Measurements from ENCODE around the gene BDH2. TPM values are rescaled to one million over a fixed set of nuclear protein-coding genes. Genes with fewer than 3 reads are reported as not detected.

Gene BDH2
- total RNA-seq, 2 experiments from 2014 or later, result 26.3 to 28.2 TPM

DNA sequence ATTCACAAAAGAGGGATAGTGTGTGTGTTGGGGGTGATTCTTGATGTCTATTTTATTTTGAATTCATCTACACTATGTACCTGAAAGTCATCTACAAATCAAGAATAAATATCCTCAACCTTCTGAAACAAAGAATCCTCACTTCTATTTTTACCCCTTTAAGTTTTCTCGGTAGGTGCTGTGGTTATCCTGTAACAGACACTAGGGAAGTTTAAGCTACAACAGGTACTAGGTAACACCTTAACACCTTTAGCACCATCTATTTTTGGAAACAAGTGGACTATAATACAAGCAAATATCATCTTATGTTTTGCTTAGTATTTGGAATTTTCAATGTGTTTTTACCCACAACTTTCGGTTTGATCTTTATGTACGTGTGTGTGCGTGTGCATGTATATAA lies 12.0 kb upstream of the BDH2 start:
- Histone ChIP-seq H2AFZ (ENCODE audit: low read length) (no peak overlapping the region), H3K4me3 (ENCODE audit: low read depth, low read length, poor library complexity, severe bottlenecking) (no peak overlapping the region), H3K36me3 (ENCODE audit: insufficient read depth, low read length) (peaks cover 72% of the 10 kb centered on the region), H3K27ac (ENCODE audit: low read depth, low read length, poor library complexity, severe bottlenecking) (no peak overlapping the region), H3K4me2 (ENCODE audit: low read length) (no peak overlapping the region), H3K79me2 (ENCODE audit: insufficient read depth, low read depth, low read length) (no peaks in the 10 kb centered on the region), H3K9me3 (ENCODE audit: low read length) (no peaks in the 10 kb centered on the region), H3K9me2 (ENCODE audit: insufficient read depth, low read length) (no peaks in the 10 kb centered on the region), H3K4me1 (ENCODE audit: insufficient read depth, low read length, poor library complexity, severe bottlenecking) (no peaks in the 10 kb centered on the region), H4K20me1 (ENCODE audit: insufficient read depth, low read length) (no peaks in the 10 kb centered on the region)
- no TSS peak for BruUV-seq (replicated peaks)
- no peak for TF ChIP-seq EZH2phosphoT487 (IDR thresholded peaks at IDR 0.05; ENCODE audit: borderline replicate concordance, low read depth, low read length)
- TF ChIP-seq, protein P1, sequence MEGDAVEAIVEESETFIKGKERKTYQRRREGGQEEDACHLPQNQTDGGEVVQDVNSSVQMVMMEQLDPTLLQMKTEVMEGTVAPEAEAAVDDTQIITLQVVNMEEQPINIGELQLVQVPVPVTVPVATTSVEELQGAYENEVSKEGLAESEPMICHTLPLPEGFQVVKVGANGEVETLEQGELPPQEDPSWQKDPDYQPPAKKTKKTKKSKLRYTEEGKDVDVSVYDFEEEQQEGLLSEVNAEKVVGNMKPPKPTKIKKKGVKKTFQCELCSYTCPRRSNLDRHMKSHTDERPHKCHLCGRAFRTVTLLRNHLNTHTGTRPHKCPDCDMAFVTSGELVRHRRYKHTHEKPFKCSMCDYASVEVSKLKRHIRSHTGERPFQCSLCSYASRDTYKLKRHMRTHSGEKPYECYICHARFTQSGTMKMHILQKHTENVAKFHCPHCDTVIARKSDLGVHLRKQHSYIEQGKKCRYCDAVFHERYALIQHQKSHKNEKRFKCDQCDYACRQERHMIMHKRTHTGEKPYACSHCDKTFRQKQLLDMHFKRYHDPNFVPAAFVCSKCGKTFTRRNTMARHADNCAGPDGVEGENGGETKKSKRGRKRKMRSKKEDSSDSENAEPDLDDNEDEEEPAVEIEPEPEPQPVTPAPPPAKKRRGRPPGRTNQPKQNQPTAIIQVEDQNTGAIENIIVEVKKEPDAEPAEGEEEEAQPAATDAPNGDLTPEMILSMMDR (conservative IDR thresholded peaks at IDR 0.05; ENCODE audit: low read length), result no peak
- CTCF ChIA-PET (ENCODE audit: unreplicated experiment), result no interaction called here
- DNase-seq (ENCODE audit: low spot score), result no peak
- POLR2A ChIA-PET, result interaction anchor here (1.1 to 1.6 kb wide), 2 partner anchors 12 to 474 kb away, joined by 3 read pairs; partner anchors contain the start of gene BDH2
- intact Hi-C loops (cut with micrococcal nuclease; ENCODE audit: unreplicated experiment), result no loop called here

DNA sequence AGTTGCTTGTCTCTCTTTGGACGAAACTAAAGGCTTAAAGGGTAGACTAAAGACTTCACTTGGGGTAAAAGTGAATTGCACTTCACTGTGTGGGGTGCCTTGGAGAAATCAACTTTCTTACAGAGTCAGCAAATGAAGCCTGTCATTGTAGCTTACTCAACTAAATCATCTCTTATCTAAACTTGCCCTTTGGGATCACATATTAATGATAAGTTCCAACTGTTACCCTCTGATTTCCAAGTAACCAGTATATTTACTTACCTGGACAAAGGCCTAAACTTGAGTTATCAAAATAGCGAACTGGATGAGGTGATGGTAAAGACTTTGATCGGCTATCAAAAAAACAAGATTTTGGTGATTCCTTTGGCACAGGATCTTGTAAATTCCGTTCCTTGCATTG lies 8.9 kb upstream of the BDH2 start:
- no peaks in the 10 kb centered on the region for H3K9me2 ChIP-seq (ENCODE audit: insufficient read depth, low read length)
- intact Hi-C loops (cut with micrococcal nuclease; ENCODE audit: unreplicated experiment), result loop anchor here (10.0 kb wide), 1 partner anchor 676 kb away; no protein-coding TSS in a partner anchor
- TF ChIP-seq, protein P1 (conservative IDR thresholded peaks at IDR 0.05; ENCODE audit: low read length), result no peak
- no peak for TF ChIP-seq EZH2phosphoT487 (IDR thresholded peaks at IDR 0.05; ENCODE audit: borderline replicate concordance, low read depth, low read length)
- H3K4me3 ChIP-seq (ENCODE audit: low read depth, low read length, poor library complexity, severe bottlenecking), result no peak overlapping the region
- ChIA-PET CTCF (ENCODE audit: unreplicated experiment) (no interaction called here), POLR2A (interaction anchor here (0.6 kb wide), 1 partner anchor 373 kb away, joined by 4 read pairs; no protein-coding TSS in a partner anchor)
- peaks cover 66% of the 10 kb centered on the region for H3K36me3 ChIP-seq (ENCODE audit: insufficient read depth, low read length)
- no peaks in the 10 kb centered on the region for H3K9me3 ChIP-seq (ENCODE audit: low read length)
- H4K20me1 ChIP-seq (ENCODE audit: insufficient read depth, low read length), result no peaks in the 10 kb centered on the region
- H3K79me2 ChIP-seq (ENCODE audit: insufficient read depth, low read depth, low read length), result no peaks in the 10 kb centered on the region
- H3K4me2 ChIP-seq (ENCODE audit: low read length), result no peak overlapping the region
- no peaks in the 10 kb centered on the region for H3K4me1 ChIP-seq (ENCODE audit: insufficient read depth, low read length, poor library complexity, severe bottlenecking)
- no peak overlapping the region for H3K27ac ChIP-seq (ENCODE audit: low read depth, low read length, poor library complexity, severe bottlenecking)
- BruUV-seq (replicated peaks), result no TSS peak
- DNase-seq (ENCODE audit: low spot score), result no peak
- H2AFZ ChIP-seq (ENCODE audit: low read length), result no peak overlapping the region

DNA sequence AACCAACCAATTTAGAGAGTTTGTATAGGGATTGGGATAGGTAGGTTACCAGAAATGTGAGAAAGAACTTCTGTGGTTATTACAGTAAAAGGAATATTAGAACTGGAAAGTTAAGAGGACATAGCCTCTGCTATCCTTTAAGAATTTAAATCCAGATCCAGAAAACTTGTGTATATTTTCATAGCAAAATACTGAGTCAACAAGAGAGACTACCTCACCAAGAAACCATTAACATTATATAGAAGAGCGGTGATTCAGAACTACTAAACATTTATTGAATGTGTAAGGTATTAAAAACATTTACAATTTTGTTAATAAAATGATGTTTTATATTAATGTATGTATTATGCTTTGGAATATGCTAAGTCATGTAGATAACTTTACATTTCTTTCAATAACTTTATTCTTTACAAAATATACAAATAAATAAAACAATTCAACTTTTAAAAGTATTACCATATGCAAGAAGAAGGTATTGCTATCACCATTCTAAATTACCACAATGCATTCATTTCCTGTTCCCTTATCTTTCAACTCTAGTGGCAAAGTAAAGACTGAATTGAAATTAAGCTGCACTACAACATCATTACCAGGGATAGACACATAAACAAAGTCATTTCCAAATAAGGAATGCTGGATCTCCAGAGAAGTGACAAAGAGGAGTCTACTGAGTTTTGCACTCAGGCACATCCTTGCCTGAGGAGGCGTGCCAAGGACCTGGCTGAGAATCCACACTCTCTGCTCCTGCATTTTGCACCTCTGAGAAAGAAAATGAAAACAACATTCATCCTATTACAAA lies 6.1 kb upstream of the BDH2 start:
- intact Hi-C loops (cut with micrococcal nuclease; ENCODE audit: unreplicated experiment), result loop anchor here (10.0 kb wide), 1 partner anchor 679 kb away; no protein-coding TSS in a partner anchor
- H3K4me1 ChIP-seq (ENCODE audit: insufficient read depth, low read length, poor library complexity, severe bottlenecking), result no peaks in the 10 kb centered on the region
- no peak overlapping the region for H3K4me3 ChIP-seq (ENCODE audit: low read depth, low read length, poor library complexity, severe bottlenecking)
- no peak overlapping the region for H2AFZ ChIP-seq (ENCODE audit: low read length)
- no peak overlapping the region for H3K27ac ChIP-seq (ENCODE audit: low read depth, low read length, poor library complexity, severe bottlenecking)
- H3K9me3 ChIP-seq (ENCODE audit: low read length), result no peaks in the 10 kb centered on the region
- no TSS peak for BruUV-seq (replicated peaks)
- no peak overlapping the region for H3K4me2 ChIP-seq (ENCODE audit: low read length)
- TF ChIP-seq, protein P1 (conservative IDR thresholded peaks at IDR 0.05; ENCODE audit: low read length), result no peak
- TF ChIP-seq EZH2phosphoT487 (IDR thresholded peaks at IDR 0.05; ENCODE audit: borderline replicate concordance, low read depth, low read length), result no peak
- no peak for DNase-seq (ENCODE audit: low spot score)
- POLR2A ChIA-PET, result no interaction called here
- CTCF ChIA-PET (ENCODE audit: unreplicated experiment), result no interaction called here
- no peaks in the 10 kb centered on the region for H3K79me2 ChIP-seq (ENCODE audit: insufficient read depth, low read depth, low read length)
- H3K9me2 ChIP-seq (ENCODE audit: insufficient read depth, low read length), result no peaks in the 10 kb centered on the region
- no peaks in the 10 kb centered on the region for H4K20me1 ChIP-seq (ENCODE audit: insufficient read depth, low read length)
- peaks cover 54% of the 10 kb centered on the region for H3K36me3 ChIP-seq (ENCODE audit: insufficient read depth, low read length)
